KG1 (cell line): ENCODE measurements around the gene TAPT1.
"Not testable (repeated sequence)": the region's sequence is repeated elsewhere in the genome, so short reads cannot be mapped to it uniquely, and the experiment has no call there.

Experiments used
- DNase-seq: peaks from one replicate; lab custom pipeline; 2025; lab: John Stamatoyannopoulos, UW

The TAPT1 gene

GRCh38 chr4:16171831-16172230, 54.4 kb downstream of the TAPT1 start:
- DNase-seq, result no peak

DNA sequence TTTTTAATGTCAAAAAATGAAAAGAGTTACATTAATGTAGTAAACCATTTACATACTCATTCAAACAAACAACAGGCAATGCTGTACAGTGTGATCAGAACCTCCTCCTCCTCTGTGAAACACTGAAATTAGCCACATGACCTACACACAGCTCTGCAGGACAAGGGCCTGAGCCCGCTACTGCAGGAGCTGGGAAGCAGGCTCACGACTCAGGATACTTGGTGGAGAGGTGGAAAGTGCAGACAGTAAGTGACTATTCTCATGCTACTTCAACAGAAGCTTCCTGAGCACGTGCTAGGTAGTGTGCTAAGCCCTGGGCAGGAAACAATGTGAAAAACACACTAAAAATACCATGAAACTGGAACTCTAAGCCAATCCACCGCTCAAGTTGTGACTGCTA, 56.8 kb downstream of the TAPT1 start:
- DNase-seq, result no peak

DNA sequence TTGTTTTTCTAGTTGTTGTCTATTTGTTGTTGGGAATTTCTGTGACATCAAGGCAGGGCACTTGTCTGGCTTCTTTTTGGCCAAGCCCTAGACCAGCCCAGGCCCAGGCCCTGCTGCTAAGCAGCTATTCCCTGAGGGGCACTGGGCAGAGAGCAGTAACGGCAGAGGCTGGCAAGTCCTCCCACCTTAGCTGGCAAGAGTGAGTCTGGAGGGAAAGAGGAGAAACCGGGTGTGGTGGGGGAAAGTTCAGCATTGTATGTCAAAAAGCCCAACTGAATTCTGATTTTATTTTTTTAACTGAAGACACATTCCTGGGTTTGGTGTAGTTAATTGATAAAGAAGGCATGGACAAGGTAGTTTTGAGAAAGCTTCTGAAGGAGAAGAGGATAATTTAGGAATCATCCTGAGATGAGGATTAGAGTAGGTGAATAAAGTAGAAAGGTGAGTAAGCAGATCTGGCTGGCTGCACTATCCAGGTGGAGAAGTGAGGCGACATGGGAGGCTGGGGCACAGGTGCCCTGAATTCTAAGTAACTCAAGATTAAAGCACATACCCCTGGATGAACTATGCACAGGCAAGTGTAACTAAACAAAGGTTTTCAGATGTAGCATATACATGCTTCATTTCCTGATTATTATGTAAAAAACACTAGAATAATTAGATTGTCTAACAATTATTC, 57.4 kb downstream of the TAPT1 start:
- no peak for DNase-seq

GRCh38 chr4:16168144-16168543, 58.1 kb downstream of the TAPT1 start:
- DNase-seq, result no peak

DNA sequence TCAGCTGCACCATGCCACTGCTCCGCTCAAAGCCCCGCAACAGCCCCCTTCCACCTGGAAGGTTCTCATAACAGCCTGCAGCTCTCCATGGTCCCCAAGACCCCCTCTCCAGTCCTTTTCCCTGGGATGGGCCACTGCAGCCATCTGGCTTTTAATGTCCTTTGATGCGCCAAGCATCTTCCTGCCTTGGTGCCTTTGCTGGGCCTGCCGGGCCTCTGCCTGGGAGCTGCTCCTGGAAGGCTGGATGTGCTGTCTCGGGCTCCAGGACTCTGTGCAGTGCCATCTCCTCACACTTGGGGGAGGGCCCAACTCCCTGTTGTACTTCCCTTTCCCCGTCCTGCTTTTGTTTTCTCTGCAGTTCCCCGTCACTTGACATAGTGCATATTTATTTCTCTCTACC, 60.3 kb downstream of the TAPT1 start:
- no peak for DNase-seq

- DNase-seq, result no peak
Measured at GRCh38 chr4:16162891-16163290, 63.4 kb downstream of the TAPT1 start.

DNA sequence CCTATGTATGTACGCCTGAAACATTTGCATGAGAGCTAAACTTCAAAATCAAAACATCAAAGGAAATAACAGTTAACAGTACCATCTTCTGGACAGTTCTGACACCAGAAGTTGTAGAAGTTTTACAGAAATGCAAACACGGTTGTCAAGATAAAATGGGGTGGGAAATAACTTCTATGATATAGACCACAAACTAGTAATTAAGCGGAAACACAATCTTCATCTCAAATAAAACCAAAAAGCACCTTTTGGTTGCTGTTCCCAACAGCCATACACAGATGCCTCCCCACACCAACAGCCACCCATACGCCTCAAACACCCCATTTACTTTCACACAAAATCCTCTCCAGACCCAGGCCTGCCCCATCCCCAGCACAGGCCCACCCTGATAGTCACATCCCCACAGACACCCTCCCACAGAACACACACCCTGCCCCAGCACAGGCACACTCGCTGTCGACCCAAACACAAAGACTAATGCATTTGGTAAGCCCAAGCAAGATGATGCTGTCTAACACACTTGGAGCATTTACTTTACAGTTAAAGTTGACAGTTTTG, 64.3 kb downstream of the TAPT1 start:
- DNase-seq, result no peak

DNA sequence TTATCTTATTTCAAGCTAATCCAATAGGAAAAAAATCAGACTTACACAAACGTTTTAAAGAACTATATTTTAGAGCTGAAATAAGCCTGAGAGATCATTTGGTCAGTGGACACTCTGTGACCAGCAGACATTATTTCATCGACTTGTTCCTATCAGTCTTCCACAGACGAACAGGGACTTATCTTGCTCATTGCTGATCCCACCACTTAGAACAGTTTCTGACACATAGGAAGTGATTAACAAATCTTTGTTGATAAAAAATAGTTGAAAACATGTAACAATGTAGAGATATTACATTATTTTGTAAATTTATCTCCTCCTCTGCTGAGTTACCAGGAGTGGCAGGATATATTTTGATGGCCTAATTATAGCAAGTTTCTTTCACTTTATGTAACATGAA, 65.8 kb downstream of the TAPT1 start:
- no peak for DNase-seq

DNA sequence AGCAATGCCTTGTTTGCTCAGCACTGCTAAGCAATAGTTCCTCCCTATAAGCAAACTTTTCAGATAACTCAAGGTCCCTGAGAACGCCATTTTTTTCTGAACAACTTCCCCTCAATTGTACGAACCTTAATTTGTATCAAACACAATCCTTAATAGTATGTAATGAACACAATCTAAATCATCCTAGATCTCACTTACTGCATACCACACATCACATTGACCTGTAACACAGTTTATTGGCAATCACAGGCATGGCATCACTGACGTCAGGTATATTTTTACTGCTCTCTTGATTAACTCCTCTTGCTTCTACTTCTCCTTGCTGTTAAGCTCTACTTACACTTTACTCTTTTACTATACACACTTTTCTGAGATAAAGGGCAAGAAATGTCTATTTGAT, 67.0 kb downstream of the TAPT1 start:
- no peak for DNase-seq

GRCh38 chr4:16158504-16158852, 67.8 kb downstream of the TAPT1 start:
- no peak for DNase-seq

DNA sequence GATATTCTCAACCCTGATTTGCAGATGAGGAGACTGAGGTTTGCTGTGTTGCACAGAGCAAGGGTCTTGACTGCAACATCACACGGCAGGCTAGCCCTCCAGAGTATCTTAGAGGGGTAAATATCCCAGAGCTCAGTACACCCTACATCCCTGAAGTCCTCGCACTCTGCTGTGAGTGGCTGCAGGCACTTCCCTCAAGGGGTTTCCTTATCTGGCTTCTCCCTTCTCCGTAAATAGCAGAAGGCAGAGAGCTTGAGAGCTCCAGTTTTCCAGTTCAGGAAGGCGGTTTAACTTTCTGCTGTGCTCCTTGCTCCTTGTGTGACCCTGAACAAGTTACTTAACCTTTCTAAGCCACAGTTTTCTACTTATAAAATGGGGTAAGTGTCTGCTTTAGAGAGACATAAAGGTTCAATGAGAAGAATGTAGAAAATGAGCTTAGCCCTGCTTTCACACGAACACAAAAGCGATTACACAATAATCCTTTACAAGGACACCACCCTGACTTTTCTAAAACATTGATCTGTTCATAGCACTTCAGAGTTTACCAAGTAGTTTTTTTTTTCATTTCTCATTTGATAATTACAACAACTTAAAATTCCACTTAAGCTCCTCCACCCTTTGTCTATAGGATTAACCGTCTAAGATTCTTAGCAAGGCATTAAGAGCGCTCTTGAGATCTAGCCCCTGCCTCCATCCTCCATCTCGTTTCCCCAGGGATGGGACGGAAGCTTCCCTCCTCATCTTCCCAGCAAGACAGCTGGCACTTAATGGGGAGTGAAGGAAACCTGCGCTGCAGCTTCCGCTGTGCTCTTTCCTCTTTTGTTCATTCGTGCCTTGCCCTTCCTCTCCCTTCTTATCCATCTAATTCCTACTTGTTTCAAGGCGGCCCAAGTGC, 68.4 kb downstream of the TAPT1 start:
- DNase-seq, result no peak

DNA sequence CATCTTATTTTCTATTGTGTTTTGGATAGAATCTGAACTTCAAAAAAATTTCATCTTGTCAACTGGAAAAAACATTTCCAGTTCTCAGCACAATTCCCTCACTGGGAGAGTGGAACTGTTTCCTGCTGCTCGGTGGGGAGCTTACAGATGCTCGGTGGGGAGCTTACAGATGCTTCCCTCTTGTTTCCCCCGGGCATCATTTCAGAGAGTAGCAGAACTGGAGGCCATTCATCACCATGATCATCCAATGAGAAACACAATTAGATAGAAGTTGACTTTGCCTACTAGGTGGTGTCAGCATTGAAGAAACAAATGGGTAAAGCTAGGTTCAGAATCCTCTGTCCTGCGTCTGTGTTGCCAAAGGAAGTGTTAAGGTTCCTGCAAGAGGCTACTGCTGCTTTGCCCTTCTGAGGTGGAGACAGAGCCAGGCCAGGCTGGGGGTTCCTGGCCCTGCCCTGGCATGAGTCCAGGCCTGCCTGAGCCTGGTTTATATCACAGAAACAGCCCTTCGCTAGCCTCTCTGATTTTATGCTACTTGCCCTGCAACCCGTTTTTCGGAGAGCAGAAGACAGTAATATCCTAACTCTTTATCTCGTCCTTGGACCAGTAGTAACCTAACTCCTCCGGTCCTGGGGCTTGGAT, 70.6 kb downstream of the TAPT1 start:
- DNase-seq, result no peak

DNA sequence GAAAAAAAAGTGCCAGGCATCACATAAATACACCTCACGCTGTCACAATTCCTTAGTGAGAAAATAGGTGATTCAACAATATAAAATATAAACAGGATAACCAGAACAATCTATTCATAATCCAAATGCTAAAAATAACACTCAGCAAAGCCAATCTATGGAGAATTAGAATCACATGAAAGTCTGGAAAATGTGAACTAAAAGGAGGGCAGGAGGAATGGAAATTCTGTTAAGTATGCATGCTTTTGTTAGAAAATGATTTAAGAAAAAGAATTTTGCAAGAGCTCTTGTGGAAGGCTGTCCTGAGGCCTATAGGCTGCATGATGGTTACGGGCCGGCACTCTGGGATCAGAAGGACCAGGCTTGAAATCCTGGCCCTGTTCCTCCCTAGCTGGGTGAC, 71.8 kb downstream of the TAPT1 start:
- DNase-seq, result no peak

- no peak for DNase-seq
Measured at GRCh38 chr4:16150716-16151115, 75.6 kb downstream of the TAPT1 start.

- not testable (repeated sequence) for DNase-seq
Measured at GRCh38 chr4:16144913-16145312, 81.4 kb downstream of the TAPT1 start.

- DNase-seq, result no peak
Measured at GRCh38 chr4:16142598-16143310, 83.5 kb downstream of the TAPT1 start.

GRCh38 chr4:16140879-16141249, 85.4 kb downstream of the TAPT1 start:
- no peak for DNase-seq

DNA sequence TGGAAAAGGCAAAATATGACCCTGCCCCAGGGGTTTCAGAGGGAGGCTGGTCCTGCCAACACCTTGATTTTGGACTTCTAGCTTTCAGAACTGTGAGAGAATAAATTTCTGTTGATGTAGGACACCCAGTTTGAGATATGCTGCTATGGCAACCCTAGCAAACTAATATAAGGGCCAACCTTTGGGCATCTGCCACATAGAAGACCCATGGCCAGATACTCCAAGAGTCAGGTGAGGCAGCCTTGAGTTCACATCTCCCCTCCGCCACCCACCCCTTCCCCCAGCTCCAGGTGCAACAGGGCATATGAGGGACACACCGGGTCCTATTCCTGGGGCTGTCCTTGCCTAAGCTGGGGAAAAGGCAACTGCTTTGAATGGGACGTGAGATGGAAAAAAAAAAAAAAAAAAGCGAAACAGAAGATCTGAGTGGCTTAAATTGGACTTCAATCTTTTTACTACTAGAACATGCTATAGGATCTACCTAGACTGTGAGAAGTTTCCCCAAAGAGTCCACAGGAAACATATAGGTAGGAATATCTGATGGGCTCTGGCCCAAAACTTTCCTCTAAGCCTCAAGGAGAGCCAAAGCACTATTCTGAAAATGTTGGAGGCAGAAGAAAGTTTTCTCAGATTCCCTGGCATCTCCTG, 85.9 kb downstream of the TAPT1 start:
- no peak for DNase-seq

- DNase-seq, result no peak
Measured at GRCh38 chr4:16139066-16139945, 87.0 kb downstream of the TAPT1 start.

- DNase-seq, result no peak
Measured at GRCh38 chr4:16136827-16137226, 89.4 kb downstream of the TAPT1 start.

GRCh38 chr4:16136311-16136710, 90.0 kb downstream of the TAPT1 start:
- no peak for DNase-seq
